Bone marrow (tissue), 2 donors: ENCODE measurements around the gene AQP10.
"Not testable (repeated sequence)": the region's sequence is repeated elsewhere in the genome, so short reads cannot be mapped to it uniquely, and the experiment has no call there.

Source experiments
- DNase-seq, 2 donors: peaks; one replicate each; lab custom pipeline; 2025; lab: John Stamatoyannopoulos, UW

AQP10 gene

DNA sequence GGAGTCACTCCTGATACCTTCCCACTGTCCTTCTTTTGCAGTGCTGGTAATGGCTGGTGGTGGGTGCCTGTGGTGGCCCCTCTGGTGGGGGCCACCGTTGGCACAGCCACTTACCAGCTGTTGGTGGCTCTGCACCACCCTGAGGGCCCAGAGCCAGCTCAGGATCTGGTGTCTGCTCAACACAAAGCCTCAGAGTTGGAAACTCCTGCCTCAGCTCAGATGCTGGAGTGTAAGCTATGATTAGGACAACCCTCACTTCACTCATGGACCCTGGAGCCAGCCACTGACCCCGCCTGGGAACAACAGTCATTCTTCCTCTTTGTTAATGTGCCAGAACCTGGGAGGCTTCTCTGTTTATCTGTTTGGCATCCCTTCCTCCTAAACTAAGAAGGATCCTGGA lies 3.3 kb downstream of the AQP10 start:
- DNase-seq = no peak

DNA sequence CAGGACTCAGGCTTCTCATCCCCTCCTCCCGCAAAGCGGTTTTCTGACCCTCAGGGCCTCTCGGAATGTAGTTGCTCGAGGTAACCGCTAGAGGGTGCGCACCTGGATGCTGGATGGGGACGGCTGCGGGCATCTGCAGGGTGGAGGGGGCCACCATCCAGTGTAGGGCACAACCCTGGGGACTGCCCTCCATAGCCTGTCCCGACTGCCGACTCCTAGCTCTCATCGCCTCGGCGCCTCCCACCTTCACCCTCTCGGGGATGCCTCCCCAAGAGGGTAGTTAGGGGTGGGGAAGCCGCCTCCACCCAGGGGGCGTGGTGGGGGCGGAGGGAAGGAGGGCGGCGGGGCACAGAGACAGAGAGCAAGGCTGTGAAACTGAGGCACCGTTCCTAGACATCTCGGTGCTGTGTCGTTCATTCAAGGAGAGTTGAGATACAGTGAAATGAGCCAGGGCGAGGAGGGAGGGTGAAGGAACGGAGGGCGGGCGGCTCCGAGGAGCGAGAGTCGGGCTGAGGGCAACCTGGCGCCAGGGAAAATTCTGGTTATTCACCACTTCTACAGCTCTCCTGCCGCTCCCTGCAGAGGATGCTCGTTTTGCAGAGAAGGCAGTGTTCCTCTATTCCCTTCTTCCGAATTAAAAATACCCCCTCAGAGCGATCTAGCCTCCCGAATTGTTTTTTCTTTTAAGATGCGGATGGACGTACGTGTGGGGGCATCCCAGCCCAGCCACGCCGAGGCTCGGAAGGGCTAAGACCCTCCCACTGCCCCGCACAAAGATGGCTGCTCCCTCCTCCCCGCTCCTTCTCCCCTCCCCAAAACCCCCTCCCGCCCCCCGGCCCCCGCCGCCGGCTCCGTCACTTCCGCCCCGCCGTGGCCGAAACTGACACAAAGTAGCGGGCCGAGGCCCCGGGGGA lies 4.0 kb downstream of the AQP10 start, which contains the start of gene ATP8B2:
TSS of gene ATP8B2 (plus strand) at position 857 of the 914 bp plus-strand sequence. CDS start 2,617 bp downstream, outside the sequence.
- peak; percentile 21 to 34 for DNase-seq

DNA sequence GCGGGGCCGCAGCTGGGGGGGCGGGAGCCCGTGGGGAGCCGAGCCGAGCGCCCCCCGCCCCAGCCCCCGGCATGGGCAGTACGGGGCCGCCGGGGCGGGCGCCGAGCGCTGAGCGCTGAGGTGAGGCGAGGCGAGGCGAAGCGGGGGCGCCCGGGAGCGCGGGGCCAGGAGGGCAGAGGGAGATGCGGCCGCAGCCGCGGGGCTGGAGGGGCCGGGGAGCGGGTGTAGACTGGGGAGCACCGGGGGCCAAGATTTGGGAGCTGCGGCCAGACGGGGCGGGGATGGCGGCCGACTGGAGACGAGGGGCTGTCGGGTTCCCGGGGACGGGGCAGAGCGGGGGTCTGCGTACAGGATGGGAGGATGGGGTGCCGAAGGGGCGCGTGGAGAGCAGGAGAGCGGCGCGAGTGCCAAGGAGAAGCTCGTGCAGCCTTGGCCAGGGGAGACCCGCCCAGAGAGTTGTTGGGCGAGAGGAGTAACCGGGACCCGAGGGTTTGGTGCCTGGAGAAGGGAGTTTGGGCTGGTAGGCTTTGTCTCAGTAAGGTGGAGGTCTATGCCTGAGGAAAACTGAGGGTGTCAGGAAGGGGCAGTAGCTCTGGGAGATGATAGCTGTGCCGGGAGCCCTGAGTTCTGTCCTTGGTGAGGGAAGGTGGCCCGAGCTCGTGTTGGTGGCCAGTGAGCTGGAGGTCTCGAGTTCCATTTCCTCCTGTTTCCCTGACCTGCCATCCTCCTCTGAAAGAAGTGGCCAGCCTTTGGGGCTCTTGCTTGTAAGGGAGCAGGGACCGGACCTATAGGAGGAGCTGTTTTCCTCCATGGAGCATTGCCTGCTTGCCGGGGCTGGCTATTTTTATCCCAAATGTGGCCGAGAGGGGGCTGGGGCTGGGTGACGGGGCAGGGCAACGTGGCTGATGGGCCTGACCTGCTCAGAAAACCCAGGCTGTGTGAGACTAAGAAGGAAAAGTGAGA lies 5.0 kb downstream of the AQP10 start:
- peak; percentile 23 to 42 for DNase-seq

DNA sequence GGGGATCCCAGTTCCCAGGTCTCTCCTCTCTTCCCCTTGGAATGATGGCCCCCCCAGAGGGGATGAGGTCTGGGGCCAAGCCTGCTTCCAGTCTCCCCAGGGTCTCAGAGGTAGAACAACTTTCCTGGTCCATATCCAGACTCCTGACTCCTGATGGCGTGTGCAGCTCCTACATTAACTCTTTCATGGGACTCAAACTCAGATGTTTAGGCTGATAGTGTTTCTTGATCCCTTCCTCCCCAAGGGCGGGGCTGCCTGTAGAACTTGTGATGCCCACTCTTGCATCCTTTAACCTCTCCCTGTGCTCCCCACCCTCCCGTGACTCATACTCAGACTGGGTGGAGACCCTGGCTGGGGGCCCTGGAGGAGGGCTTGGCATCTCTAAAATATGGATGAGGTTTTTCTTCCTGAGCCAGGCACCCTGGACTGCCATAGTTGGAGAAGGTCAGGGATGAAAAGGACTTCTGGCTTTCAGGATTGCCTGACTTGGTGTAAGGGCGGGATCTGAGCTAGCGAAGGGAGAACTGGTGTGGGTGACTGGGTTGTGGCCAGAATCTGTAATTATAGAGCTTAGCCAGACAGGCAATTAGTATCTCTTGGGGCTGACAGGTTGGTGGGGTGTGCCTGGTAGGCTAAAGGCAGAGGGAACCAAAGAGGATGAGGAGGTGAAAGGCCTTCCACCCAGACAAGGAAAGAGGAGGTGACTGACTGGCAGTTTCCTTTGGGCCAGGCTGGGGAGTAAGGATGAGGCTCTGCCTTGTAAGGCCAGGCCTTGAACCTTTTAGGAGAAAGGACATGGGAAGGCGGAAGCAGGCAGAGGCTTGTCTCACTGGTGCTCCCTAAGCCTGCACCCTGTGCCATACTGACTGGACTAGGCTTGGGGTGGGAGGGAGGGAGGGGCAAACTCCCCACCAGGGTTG lies 5.9 kb downstream of the AQP10 start:
- DNase-seq = no peak

DNA sequence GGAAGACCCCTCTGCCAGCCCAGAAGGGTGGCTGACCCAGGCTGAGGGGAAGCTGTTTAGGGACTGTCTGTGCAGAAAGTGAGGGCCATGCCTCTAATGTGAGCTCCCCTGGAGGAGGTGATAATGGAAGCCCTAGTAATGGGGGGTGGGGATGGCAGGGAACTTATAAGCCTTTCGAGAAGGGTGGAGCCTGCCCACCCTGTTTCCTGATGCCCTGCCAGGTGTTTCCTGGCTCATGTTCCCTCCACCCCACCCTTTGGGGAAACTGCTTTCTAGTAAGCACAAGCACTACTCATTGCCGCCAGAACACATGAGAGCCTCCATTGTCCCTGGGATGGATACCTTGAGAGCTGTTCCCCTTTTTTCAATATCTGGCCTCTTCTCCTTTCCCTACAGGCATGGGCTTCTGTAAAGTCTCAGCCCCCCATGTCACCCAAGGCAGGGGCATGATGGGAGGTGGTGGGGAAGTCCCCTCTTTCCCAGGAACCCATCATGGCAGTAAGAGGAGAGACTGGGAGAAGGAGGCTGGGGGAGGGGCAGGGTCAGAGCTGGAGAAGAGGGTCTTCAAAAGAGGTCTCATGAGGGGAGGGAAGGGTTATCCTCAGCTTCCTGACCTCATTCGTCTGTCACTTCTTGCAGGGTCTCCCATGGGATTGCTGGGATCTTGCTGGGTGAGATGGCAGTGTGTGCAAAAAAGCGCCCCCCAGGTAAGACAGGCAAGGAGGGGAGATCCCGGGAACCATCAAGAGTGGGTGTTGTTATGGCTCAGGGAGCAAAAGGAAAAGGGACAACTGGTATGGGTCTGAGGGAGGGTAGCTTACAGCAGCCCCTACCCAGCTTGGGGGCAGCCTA lies 6.8 kb downstream of the AQP10 start:
- peak in 1 of 2 donors; percentile 78 for DNase-seq

DNA sequence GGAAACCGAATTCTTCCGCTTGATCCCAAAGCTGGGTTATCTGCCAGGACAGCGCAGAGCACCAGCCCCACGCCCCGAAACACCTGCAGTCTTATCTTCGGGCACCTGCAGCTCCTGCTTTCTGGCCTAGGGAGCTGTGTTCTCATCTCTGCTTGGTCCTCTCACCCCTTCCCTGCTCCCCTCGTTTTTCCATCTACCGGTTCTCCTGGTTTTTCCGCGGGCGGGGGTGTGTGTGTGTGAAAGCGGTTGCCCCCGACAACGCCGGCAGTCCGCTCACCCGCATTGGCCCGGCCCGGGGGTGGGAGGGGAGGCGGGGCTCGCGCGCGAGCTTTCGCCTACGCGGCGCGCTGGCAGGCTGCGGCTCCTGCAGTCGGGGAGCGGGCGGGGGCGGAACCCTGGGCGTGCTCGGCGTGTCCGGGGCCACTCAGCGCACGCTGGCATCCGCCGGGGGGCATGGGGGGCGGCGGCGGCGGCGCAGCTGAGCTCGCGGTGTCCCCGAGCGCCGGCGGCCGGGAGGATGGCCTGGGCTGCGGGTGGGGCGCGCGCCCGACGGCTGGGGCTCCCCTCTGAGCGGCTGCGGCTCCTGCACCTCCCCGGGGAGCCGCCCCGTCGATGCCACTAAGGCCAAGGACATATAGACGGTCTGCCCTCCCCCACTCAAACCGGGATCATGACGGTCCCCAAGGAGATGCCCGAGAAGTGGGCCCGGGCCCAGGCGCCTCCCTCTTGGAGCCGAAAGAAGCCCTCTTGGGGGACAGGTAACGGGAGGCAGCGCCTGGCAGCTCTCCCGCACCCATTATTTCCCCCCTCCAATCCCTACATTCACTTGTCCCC lies 7.6 kb downstream of the AQP10 start:
- peak; percentile 26 to 31 for DNase-seq

DNA sequence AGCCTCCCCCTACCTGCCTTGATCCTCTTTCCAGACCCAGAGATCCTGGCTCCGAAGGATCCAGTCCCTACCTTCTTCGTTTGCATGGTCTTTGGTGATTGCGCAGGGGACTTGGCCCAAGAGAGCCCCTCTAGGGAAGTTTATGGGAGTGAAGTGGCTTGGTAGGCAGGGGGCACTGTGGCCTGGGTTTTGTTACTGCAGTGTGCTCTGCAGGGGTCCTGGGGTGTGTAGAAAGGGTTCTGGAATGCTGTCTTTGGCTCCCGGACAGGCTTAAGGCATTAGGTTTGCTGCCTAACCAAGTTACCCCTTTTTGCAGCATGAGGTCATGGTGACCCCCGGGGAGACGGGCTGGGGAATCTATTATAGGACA lies 8.2 kb downstream of the AQP10 start:
- DNase-seq = no peak

DNA sequence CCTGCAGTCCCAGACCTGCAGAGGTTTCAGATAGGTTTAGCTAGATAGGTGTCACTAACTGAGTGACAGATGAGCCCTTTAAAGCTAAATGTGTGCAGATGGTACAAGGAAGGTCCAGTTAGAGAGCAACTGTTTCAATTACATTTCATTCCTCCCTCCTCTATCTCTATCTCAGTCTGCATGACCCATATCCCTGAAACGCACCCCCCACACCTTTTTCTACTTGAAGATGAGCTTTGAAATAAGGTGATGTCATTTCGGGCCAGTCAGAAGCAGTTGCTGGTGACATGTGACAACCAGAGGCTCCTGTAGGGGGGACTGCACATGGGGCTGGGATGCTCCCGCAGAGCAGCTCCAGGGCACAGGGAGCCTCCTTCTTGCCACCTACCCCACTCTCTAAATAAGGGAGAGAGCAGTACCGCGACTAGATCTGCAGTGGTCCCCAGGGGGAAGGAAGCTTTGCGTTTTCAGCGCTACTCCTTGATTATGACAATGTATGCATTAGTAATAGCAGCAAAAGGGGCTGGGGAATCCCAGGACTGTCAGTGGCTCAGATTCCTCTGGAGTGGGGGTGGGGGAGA lies 8.7 kb downstream of the AQP10 start:
- DNase-seq = no peak

DNA sequence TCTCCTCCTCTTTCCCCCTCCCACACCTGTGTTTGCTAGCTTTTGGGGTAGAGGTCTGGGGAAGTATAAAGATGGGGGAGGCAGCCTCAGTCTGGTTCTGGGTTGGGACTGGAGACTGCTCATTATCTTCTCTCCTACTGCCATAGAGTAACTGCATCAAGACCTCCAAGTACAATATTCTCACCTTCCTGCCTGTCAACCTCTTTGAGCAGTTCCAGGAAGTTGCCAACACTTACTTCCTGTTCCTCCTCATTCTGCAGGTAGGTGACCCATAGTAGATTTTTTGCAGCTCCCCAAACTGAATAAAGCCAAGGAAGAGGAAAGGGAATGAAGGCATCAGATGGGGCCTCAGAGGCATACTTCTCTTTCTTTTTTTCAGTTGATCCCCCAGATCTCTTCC lies 9.8 kb downstream of the AQP10 start:
- DNase-seq = no peak

DNA sequence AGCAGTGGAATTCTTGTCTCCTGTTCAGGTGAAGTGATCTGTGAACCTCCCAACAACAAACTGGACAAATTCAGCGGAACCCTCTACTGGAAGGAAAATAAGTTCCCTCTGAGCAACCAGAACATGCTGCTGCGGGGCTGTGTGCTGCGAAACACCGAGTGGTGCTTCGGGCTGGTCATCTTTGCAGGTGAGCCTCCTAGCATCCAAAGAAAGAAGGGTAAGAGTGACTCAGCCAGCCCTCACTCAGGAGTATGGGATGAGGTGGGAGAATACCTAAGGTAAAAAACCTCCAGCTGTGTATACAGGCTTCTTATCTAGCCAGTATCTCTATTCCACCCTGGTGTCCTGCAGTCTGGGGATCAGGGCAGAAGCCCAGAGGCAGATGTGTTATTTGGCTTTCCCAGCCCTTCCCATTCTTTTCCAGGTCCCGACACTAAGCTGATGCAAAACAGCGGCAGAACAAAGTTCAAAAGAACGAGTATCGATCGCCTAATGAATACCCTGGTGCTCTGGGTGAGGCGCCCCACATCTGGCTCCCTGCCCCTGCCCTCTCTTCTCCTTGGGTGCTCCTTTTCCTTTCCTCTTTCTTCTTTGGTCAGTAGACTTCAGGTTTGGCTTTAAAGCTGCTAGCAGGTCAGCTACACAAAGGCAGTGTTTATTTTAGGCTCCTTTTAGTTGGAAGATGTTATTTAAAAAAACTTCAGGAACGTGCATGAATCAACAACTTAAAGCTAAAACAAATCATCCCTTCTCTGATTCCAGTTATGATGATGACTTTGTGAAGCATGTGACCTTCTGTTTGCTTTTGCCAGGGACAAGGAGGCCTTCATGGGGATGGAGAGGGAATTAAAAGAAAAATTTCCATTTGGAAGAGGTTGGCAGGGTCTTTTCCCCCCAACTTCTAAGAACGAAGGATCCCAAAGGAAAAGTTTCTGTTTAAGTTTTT lies 13.5 kb downstream of the AQP10 start:
- DNase-seq = no peak

DNA sequence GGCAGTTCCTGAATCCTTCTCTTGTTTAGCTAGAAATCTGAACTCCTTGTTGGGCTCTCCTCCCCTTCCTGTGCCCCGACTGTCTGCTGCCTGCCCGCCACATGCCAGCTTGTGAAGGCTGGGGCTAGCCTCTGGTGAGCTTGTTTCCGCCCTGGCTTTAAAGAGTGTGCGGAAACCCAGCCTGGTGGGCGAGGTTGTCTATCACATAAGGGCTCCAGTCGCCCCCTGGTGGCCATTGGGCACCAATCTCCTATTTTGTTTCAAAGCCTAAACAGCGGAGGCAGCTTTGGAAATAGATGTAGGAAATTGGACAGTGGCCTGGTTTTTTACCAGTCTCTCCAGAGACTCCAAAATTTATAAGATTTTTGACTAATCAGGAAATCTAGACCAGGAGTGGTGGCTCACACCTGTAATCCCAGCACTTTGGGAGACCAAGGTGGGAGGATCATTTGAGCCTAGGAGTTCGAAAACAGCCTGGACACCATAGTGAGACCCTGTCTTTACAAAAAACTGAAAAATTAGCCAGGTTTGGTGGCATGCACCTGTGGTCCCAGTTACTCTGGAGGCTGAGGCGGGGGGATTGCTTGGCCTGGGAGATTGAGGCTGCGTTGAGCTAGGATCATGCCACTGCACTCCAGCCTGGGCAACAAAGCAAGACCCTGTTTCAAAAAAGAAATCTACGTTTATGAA lies 14.3 kb downstream of the AQP10 start:
- peak; percentile 39 to 92 for DNase-seq

DNA sequence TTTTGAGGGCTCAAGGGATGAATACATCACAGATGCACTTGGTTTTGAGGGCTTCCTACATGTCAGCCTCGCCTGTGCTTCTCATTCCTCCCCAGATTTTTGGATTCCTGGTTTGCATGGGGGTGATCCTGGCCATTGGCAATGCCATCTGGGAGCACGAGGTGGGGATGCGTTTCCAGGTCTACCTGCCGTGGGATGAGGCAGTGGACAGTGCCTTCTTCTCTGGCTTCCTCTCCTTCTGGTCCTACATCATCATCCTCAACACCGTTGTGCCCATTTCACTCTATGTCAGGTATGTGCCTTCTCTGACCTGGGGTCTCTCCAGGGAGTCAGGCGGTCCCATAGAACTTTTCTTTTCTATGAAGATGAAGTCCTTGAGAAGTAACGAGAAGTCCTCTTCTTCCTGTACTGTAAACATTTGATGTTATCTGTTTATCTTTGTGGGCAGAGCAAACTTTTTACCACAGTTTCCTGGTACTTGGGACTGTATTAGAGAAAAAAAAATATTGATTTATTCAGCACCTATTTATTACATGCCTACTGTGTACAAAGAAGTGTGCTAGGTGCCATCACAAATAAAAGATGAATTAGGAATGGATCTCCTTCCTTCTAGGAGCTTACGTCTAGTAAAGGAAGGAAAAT lies 16.5 kb downstream of the AQP10 start:
- no peak for DNase-seq

DNA sequence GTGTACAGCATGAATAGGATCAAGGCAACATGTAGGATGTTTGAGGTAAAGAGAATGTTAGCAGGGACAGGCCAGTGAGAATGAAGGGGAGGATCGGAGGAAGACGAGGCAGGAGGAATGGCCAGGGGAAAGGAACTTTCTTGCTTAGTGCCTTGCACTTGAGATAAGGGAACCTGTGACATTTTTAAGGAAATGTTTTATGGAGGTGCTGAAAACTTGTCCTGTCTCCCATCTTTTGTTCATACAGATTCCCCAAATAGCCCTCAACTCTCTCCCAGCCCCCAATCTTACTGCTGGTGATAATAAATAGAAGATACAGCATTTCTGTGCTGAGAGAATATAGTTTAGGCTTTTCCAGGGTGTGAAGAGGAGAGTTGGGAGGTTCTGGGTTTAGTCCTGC lies 18.0 kb downstream of the AQP10 start:
- no peak for DNase-seq

DNA sequence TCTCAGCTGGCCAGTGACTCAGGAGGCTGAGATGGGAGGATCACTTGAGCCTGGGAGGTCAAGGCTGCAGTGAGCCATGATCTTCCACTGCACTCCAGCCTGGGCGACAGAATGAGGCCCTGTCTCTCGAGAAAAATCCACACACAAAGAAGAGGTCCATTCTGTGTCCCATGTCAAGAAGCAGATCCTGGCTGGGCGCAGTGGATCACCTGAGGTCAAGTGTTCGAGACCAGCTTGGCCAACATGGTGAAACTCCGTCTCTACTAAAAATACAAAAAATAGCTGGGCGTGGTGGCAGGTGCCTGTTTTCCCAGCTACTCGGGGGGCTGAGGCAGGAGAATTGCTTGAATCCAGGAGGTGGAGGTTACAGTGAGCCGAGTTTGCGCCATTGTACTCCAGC lies 20.5 kb downstream of the AQP10 start:
- not testable (repeated sequence) for DNase-seq

DNA sequence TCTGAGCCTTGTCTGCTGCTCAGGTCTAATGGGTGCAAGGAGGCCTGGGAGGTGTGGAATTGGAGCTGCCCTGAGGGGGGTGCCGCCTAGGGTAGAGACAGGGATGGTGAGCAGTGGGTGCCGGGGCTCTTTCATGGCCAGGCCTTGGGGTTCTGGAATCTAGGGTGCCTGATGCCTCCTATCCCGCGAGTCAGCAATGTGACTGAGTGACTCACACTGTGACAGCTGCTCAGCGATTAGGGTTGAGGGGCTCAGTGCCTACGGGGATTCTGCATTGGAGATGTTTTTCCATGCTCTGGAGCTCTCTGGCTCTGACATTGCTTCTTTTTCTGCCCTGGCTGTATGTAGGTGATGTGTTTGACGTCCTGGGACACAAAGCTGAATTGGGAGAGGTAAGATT lies 21.2 kb downstream of the AQP10 start:
- no peak for DNase-seq

DNA sequence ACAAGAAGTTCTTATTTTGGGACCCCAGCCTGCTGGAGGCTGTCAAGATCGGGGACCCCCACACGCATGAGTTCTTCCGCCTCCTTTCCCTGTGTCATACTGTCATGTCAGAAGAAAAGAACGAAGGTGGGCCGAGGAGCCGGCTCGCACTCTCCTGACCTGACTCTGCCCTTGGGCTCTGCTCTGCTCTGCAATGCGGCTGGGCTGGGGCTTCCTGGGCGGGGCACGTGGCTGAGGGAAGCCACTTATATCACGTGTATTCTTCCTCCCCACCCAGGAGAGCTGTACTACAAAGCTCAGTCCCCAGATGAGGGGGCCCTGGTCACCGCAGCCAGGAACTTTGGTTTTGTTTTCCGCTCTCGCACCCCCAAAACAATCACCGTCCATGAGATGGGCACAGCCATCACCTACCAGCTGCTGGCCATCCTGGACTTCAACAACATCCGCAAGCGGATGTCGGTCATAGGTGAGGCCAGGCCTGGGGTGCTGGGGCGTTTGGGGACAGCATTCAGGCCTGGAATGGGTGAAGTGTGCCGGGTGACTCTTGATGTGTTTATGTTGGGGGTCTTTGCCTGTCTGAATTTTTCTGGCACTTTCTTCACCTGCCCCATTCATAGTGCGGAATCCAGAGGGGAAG lies 22.1 kb downstream of the AQP10 start:
- DNase-seq = no peak
